Ammon's horn (tissue), 1 donor: ENCODE measurements around the gene DTX1.
A peak's percentile ranks its signal among the peaks of the same experiment; 100 is the strongest.

Experiments used
- DNase-seq: peaks from one replicate; pipeline ENCODE4 v3.0.0-alpha.2; 2016; ENCODE audit warnings: low spot score

The DTX1 gene

GRCh38 chr12:113056631-113057488, at the start of gene DTX1:
Gene DTX1 (plus strand): TSS chr12:113056730. CDS start chr12:113058193, 1,463 bp downstream.
- peak; percentile 47 for DNase-seq

GRCh38 chr12:113007166-113007565, 49.4 kb upstream of the DTX1 start:
- no peak for DNase-seq

- DNase-seq = no peak
Observed at GRCh38 chr12:113010701-113011100, 45.8 kb upstream of the DTX1 start.

GRCh38 chr12:113014565-113014964, 42.0 kb upstream of the DTX1 start:
- DNase-seq = no peak

- no peak for DNase-seq
Observed at GRCh38 chr12:113016796-113017195, 39.7 kb upstream of the DTX1 start.

- DNase-seq = no peak
Observed at GRCh38 chr12:113019025-113019424, 37.5 kb upstream of the DTX1 start.

GRCh38 chr12:113021500-113021899, 35.0 kb upstream of the DTX1 start:
- no peak for DNase-seq

GRCh38 chr12:113022563-113023297, 33.8 kb upstream of the DTX1 start:
- DNase-seq = no peak

- DNase-seq = no peak
Observed at GRCh38 chr12:113027726-113028125, 28.8 kb upstream of the DTX1 start.

- peak; percentile 73 for DNase-seq
Observed at GRCh38 chr12:113030875-113031525, 25.5 kb upstream of the DTX1 start.

GRCh38 chr12:113039911-113040445, 16.6 kb upstream of the DTX1 start:
- no peak for DNase-seq

GRCh38 chr12:113040722-113041171, 15.8 kb upstream of the DTX1 start:
- no peak for DNase-seq

GRCh38 chr12:113041560-113041959, 15.0 kb upstream of the DTX1 start:
- no peak for DNase-seq

- DNase-seq = no peak
Observed at GRCh38 chr12:113043240-113043639, 13.3 kb upstream of the DTX1 start.

- DNase-seq = no peak
Observed at GRCh38 chr12:113044516-113044915, 12.0 kb upstream of the DTX1 start.

GRCh38 chr12:113048716-113049127, 7.8 kb upstream of the DTX1 start:
- DNase-seq = peak; percentile 74

GRCh38 chr12:113049976-113050742, 6.4 kb upstream of the DTX1 start:
- DNase-seq = no peak

- DNase-seq = no peak
Observed at GRCh38 chr12:113050795-113051194, 5.7 kb upstream of the DTX1 start.

GRCh38 chr12:113051759-113052158, 4.8 kb upstream of the DTX1 start:
- DNase-seq = no peak

GRCh38 chr12:113052326-113052725, 4.2 kb upstream of the DTX1 start:
- DNase-seq = no peak

GRCh38 chr12:113054948-113055486, 1.5 kb upstream of the DTX1 start:
- DNase-seq = no peak
